ENCODE results near the gene EXTL1.

EXTL1 gene

DNA sequence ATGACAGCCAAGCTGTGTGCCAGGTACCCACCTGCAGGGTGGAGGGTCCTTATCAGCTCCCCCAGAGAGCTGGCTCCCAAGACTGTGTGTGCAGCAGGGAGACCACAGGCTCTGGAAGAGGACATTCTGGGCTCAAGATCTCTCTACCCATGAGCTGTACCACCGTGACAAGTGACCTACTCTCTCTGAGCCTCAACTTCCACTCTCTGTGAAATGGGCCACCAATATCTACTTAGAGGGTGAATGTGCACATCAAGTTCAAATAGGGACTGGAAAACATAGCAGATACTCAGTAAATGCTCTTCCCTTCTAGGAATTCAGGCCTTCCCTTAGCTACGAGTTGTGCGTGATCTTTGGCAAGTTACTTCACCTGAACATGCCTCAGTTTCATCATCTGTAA lies 22.8 kb downstream of the EXTL1 start:
- Histone ChIP-seq H2AK5ac (ENCODE audit: low read depth, low read length) (no peak overlapping the region), H3K36me3 (replicated peaks in 1 of 2; ENCODE audit: control insufficient read depth in 2 of 2, insufficient read depth in 2 of 2, low read length in 2 of 2) (no peaks in the 10 kb centered on the region), H3K4me2 (ENCODE audit: insufficient read depth, low read length, poor library complexity, severe bottlenecking) (no peak overlapping the region), H3K9me3 (replicated peaks in 1 of 2; ENCODE audit: control insufficient read depth in 2 of 2, insufficient read depth in 1 of 2, low read depth in 1 of 2, low read length in 2 of 2) (peaks cover 0 to 2% of the 10 kb centered on the region in 2 donors), H2BK5ac (ENCODE audit: low read length) (no peak overlapping the region), H3K27me3 (ENCODE audit: control insufficient read depth in 3 of 3, insufficient read depth in 3 of 3, low read depth in 1 of 3, low read length in 3 of 3) (peaks cover 21 to 84% (median 67%) of the 10 kb centered on the region in 3 experiments), H2AFZ (ENCODE audit: low read length) (no peak overlapping the region), H3K23ac (ENCODE audit: low read depth, low read length, poor library complexity) (peak overlapping the region; percentile 9), H3K9ac (ENCODE audit: low read depth, low read length, poor library complexity) (peak overlapping the region; percentile 30), H3K4ac (ENCODE audit: low read length) (no peak overlapping the region), H2BK12ac (ENCODE audit: low read length) (no peak overlapping the region), H3K4me1 (ENCODE audit: control insufficient read depth in 2 of 2, insufficient read depth in 1 of 2, low read depth in 1 of 2, low read length in 2 of 2) (peaks cover 0 to 8% of the 10 kb centered on the region in 2 donors), H2BK120ac (ENCODE audit: low read depth, low read length) (no peak overlapping the region), H3K14ac (ENCODE audit: low read length) (no peak overlapping the region), H3K79me1 (ENCODE audit: low read depth, low read length) (no peaks in the 10 kb centered on the region), H3K27ac (replicated peaks; ENCODE audit: low read length) (no peak overlapping the region), H2BK15ac (ENCODE audit: low read length) (no peak overlapping the region), H3K18ac (ENCODE audit: low read length) (peak overlapping the region; percentile 39), H4K8ac (ENCODE audit: low read depth, low read length) (no peak overlapping the region), H4K91ac (ENCODE audit: low read depth, low read length, poor library complexity) (no peak overlapping the region), H3K4me3 (ENCODE audit: low read length in 2 of 2) (no peak overlapping the region)
- WGBS, 2 donors (ENCODE audit: extremely low coverage in 2 of 2, insufficient read length in 2 of 2, insufficient replicate concordance in 1 of 2): no CpG with 5 or more reads among the region's 3 CpGs
- no peak for DNase-seq (ENCODE audit: low spot score)

DNA sequence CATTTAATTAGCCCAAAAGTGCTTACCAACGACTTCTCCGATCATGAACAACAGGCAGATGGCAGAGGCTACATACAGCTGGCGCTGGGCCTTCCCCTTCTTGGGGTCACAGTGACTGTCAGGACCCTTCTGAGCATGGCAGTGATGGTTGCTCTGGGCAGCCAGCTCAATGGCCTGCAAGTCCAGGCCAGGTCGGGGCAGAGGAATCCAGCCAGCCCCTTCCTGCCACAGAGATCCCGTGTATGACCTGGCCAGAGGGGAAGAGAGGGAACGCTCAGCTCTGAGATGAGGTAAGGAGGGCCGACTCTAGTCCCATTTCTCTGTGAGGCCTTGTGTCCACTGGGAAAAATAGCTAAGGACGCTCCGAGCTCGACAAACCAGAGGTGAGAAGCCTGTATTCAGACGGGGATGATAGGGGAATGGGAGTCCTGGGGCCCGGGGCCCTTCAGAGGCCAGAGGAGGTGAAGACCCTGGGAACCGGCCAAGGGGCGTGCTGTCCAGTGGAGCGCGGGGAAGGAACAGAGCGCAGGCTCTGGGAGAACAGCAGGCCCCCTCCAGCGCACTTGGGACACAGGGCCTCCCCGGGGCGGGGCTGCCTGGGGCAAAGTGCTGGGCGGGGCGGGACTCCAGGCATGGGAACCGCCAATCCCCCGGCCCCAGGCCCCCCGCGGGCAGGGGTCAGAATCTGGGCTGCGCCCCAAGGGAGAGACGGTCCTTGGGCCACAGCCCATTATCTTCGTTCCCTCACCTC lies 23.6 kb downstream of the EXTL1 start:
- H2AK5ac ChIP-seq (ENCODE audit: low read depth, low read length): no peak overlapping the region
- H4K91ac ChIP-seq (ENCODE audit: low read depth, low read length, poor library complexity): no peak overlapping the region
- peaks cover 21 to 89% (median 70%) of the 10 kb centered on the region in 3 experiments for H3K27me3 ChIP-seq (ENCODE audit: control insufficient read depth in 3 of 3, insufficient read depth in 3 of 3, low read depth in 1 of 3, low read length in 3 of 3)
- H3K9me3 ChIP-seq (replicated peaks in 1 of 2; ENCODE audit: control insufficient read depth in 2 of 2, insufficient read depth in 1 of 2, low read depth in 1 of 2, low read length in 2 of 2): peaks cover 0 to 2% of the 10 kb centered on the region in 2 donors
- no CpG with 5 or more reads among the region's 29 CpGs for WGBS, 2 donors (ENCODE audit: extremely low coverage in 2 of 2, insufficient read length in 2 of 2, insufficient replicate concordance in 1 of 2)
- peak overlapping the region; percentile 63 for H3K4me2 ChIP-seq (ENCODE audit: insufficient read depth, low read length, poor library complexity, severe bottlenecking)
- H3K27ac ChIP-seq (replicated peaks; ENCODE audit: low read length): no peak overlapping the region
- H3K4me1 ChIP-seq (ENCODE audit: control insufficient read depth in 2 of 2, insufficient read depth in 1 of 2, low read depth in 1 of 2, low read length in 2 of 2): peaks cover 0 to 8% of the 10 kb centered on the region in 2 donors
- H3K9ac ChIP-seq (ENCODE audit: low read depth, low read length, poor library complexity): peak overlapping the region; percentile 73
- H3K4me3 ChIP-seq (ENCODE audit: low read length in 2 of 2): peak overlapping the region; percentile 24 to 59
- DNase-seq (ENCODE audit: low spot score): no peak
- H3K14ac ChIP-seq (ENCODE audit: low read length): no peak overlapping the region
- no peak overlapping the region for H4K8ac ChIP-seq (ENCODE audit: low read depth, low read length)
- H3K4ac ChIP-seq (ENCODE audit: low read length): no peak overlapping the region
- H3K79me1 ChIP-seq (ENCODE audit: low read depth, low read length): no peaks in the 10 kb centered on the region
- no peaks in the 10 kb centered on the region for H3K36me3 ChIP-seq (replicated peaks in 1 of 2; ENCODE audit: control insufficient read depth in 2 of 2, insufficient read depth in 2 of 2, low read length in 2 of 2)
- no peak overlapping the region for H2BK5ac ChIP-seq (ENCODE audit: low read length)
- H3K23ac ChIP-seq (ENCODE audit: low read depth, low read length, poor library complexity): peak overlapping the region; percentile 32
- no peak overlapping the region for H2BK120ac ChIP-seq (ENCODE audit: low read depth, low read length)
- peak overlapping the region; percentile 85 for H2AFZ ChIP-seq (ENCODE audit: low read length)
- peak overlapping the region; percentile 86 for H3K18ac ChIP-seq (ENCODE audit: low read length)
- H2BK15ac ChIP-seq (ENCODE audit: low read length): peak overlapping the region; percentile 34
- H2BK12ac ChIP-seq (ENCODE audit: low read length): no peak overlapping the region

DNA sequence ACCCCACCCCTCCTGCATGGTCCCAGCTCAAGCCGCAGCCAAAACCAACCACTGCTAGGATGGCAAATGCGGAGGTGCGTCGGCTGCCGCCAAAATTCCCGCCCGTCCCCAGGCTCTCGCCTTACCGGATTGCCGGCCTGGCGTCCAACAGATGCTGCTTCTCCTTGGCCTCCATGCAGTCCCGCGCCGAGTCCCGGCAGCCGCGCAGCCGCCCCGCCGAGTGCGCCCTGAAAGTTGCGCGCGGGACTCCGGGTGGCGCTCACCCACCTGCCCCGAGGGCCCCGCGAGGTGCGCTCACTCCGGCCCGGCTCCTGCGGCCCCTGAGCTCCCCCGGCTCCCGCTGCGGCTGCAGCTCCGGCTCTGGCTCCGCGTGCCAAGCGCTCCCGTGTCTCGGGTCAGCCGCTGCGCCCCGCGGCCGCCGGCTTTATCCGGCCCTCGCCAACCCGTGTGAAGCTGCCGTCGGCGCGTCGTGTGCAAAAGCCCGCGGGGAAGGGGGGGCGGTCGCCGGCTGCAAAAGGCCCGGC lies 24.2 kb downstream of the EXTL1 start, which contains the start of gene SLC30A2:
Gene SLC30A2, minus strand, starts transcription at position 397 of the 524 bp plus-strand sequence. Its CDS starts 222 bp downstream, at position 175.
- H2BK15ac ChIP-seq (ENCODE audit: low read length): peak within 1 kb of the TSS; percentile 79
- no peak within 1 kb of the TSS for H2BK5ac ChIP-seq (ENCODE audit: low read length)
- H3K18ac ChIP-seq (ENCODE audit: low read length): peak within 1 kb of the TSS; percentile 86
- H3K79me1 ChIP-seq (ENCODE audit: low read depth, low read length): no peaks in the 10 kb centered on the region
- H3K9me3 ChIP-seq (replicated peaks in 1 of 2; ENCODE audit: control insufficient read depth in 2 of 2, insufficient read depth in 1 of 2, low read depth in 1 of 2, low read length in 2 of 2): peaks cover 0 to 2% of the 10 kb centered on the region in 2 donors
- H3K4me2 ChIP-seq (ENCODE audit: insufficient read depth, low read length, poor library complexity, severe bottlenecking): peak within 1 kb of the TSS; percentile 63
- peak within 1 kb of the TSS; percentile 40 for H2AK5ac ChIP-seq (ENCODE audit: low read depth, low read length)
- H2AFZ ChIP-seq (ENCODE audit: low read length): peak within 1 kb of the TSS; percentile 85
- peaks cover 21 to 93% (median 70%) of the 10 kb centered on the region in 3 experiments for H3K27me3 ChIP-seq (ENCODE audit: control insufficient read depth in 3 of 3, insufficient read depth in 3 of 3, low read depth in 1 of 3, low read length in 3 of 3)
- H3K27ac ChIP-seq (replicated peaks; ENCODE audit: low read length): no peak within 1 kb of the TSS
- peaks cover 0 to 8% of the 10 kb centered on the region in 2 donors for H3K4me1 ChIP-seq (ENCODE audit: control insufficient read depth in 2 of 2, insufficient read depth in 1 of 2, low read depth in 1 of 2, low read length in 2 of 2)
- no peak within 1 kb of the TSS for H3K14ac ChIP-seq (ENCODE audit: low read length)
- H3K23ac ChIP-seq (ENCODE audit: low read depth, low read length, poor library complexity): peak within 1 kb of the TSS; percentile 49
- no peak for DNase-seq (ENCODE audit: low spot score)
- H4K8ac ChIP-seq (ENCODE audit: low read depth, low read length): peak within 1 kb of the TSS; percentile 19
- H3K4me3 ChIP-seq (ENCODE audit: low read length in 2 of 2): peak within 1 kb of the TSS; percentile 24 to 59
- no peaks in the 10 kb centered on the region for H3K36me3 ChIP-seq (replicated peaks in 1 of 2; ENCODE audit: control insufficient read depth in 2 of 2, insufficient read depth in 2 of 2, low read length in 2 of 2)
- no peak within 1 kb of the TSS for H4K91ac ChIP-seq (ENCODE audit: low read depth, low read length, poor library complexity)
- H3K9ac ChIP-seq (ENCODE audit: low read depth, low read length, poor library complexity): peak within 1 kb of the TSS; percentile 73
- H2BK12ac ChIP-seq (ENCODE audit: low read length): no peak within 1 kb of the TSS
- H2BK120ac ChIP-seq (ENCODE audit: low read depth, low read length): no peak within 1 kb of the TSS
- WGBS, 2 donors (ENCODE audit: extremely low coverage in 2 of 2, insufficient read length in 2 of 2, insufficient replicate concordance in 1 of 2): no CpG with 5 or more reads among the region's 62 CpGs
- H3K4ac ChIP-seq (ENCODE audit: low read length): no peak within 1 kb of the TSS

Measured in neuronal stem cell (in vitro differentiated cells).